ENCODE measurements around the gene SLC24A1.

Gene SLC24A1

DNA sequence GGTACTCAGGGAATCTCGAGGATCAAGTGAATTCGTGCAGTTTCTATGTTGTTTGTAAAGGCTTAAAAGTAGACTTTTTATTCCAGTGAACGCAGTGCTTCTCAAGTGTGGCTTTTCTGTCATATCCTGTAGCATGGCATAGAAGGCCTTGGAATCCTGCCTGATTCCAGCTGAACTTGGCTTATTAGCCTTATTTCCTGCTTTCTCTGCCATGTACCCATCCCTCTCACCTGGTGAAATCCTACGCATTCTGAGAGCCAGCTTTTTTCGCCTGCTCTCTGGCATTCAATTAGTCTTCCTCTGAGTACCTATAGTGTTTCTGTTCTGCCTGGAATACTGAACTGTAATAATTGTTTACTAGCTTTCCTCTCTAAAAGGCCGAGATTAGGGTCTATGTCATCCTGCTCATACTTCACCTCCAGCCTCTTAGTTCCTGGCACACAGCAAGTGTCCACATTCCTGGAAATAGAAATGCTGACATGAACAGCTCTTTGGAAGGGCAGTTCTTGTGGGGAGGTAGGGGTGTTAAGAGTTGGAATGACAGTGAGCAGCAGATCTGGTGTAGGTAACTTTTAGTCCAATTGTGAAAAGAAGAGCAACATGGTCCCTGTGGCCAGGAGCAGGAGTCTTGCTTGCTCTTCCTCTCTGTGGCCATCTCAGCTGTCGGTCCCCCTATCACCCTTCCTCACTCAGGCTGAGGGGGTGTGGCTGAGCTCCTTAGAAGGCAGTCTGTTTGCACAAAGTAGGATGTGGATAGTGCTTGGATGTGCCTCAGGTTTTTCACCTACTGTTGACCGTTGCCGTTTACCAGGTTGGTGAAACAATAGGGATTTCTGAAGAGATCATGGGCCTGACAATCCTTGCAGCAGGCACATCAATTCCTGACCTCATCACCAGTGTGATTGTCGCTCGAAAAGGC lies 30.4 kb downstream of the SLC24A1 start:
- H3K4me3 ChIP-seq (ENCODE audit: low read depth, low read length): no peak overlapping the region
- TF ChIP-seq, protein P1, sequence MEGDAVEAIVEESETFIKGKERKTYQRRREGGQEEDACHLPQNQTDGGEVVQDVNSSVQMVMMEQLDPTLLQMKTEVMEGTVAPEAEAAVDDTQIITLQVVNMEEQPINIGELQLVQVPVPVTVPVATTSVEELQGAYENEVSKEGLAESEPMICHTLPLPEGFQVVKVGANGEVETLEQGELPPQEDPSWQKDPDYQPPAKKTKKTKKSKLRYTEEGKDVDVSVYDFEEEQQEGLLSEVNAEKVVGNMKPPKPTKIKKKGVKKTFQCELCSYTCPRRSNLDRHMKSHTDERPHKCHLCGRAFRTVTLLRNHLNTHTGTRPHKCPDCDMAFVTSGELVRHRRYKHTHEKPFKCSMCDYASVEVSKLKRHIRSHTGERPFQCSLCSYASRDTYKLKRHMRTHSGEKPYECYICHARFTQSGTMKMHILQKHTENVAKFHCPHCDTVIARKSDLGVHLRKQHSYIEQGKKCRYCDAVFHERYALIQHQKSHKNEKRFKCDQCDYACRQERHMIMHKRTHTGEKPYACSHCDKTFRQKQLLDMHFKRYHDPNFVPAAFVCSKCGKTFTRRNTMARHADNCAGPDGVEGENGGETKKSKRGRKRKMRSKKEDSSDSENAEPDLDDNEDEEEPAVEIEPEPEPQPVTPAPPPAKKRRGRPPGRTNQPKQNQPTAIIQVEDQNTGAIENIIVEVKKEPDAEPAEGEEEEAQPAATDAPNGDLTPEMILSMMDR (IDR thresholded peaks at IDR 0.05; ENCODE audit: borderline replicate concordance, insufficient read depth, low read depth, low read length): no peak

DNA sequence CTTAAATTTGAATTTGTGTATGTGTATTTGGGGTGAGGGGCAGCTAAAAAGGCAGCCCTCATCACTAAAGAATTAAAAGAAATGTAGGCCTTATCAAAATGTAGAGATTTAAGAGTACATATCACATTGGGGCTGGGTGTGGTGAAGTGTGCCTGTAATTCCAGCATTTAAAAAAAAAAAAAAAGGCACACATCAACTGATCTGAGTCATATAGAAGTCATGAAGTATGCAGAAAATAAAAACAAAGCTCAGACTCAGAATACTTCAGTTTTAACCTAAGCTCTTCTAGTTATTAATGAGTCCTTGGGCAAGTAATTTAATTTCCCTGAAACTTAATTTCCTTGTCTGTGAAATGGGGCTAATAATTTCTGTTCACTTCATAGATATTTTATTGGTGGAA lies 31.6 kb downstream of the SLC24A1 start:
- H3K4me3 ChIP-seq (ENCODE audit: low read depth, low read length): no peak overlapping the region
- TF ChIP-seq, protein P1 (IDR thresholded peaks at IDR 0.05; ENCODE audit: borderline replicate concordance, insufficient read depth, low read depth, low read length): no peak

DNA sequence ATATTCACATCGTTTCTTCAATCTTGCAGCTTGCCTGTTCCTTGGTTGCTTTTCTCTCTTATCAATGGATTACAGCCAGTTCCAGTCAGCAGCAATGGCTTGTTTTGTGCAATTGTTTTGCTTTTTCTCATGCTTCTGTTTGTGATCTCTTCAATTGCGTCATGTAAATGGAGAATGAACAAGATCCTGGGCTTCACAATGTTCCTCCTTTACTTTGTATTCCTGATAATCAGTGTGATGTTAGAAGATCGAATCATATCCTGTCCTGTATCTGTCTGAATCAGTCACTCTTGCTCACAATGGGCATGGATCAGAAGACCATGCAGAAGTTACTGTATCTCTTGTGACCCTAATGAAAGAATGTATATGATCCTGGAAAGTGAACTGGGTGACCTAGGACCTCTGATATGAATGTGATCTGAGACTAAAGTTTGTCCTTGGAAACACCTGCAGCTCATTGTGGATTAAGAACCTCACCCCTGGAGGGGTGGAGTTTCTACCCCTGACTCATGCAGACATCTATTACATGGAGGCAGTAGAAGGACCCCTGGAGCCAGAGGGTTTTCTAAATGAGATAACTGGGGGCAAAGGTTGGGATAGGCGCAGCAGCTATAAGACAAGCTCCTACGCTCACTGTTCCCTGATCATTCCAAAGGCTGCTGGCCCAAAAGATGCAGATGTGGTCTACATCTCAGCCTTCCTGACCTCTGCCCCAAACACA lies 32.2 kb downstream of the SLC24A1 start:
- no peak overlapping the region for H3K4me3 ChIP-seq (ENCODE audit: low read depth, low read length)
- TF ChIP-seq, protein P1 (IDR thresholded peaks at IDR 0.05; ENCODE audit: borderline replicate concordance, insufficient read depth, low read depth, low read length): no peak

DNA sequence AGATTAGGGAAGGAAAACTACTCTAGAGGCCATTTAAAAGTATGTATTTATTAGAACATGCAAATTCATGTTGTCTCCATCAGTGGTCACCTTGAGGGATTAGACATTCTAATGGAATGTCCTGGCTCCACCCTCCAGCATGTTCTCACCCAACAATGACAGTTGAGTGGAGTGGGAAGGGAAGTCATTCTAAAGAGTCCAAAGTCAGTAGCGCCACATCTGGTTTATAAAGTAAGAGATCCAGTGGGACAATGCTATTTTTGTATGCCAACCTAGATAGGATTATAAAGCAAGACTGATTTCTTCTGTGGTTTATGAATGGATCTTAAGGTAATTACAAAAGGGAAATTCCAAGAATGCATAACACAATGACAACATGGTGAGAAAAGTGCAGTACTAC lies 33.3 kb downstream of the SLC24A1 start:
- H3K4me3 ChIP-seq (ENCODE audit: low read depth, low read length): no peak overlapping the region
- TF ChIP-seq, protein P1 (IDR thresholded peaks at IDR 0.05; ENCODE audit: borderline replicate concordance, insufficient read depth, low read depth, low read length): no peak

DNA sequence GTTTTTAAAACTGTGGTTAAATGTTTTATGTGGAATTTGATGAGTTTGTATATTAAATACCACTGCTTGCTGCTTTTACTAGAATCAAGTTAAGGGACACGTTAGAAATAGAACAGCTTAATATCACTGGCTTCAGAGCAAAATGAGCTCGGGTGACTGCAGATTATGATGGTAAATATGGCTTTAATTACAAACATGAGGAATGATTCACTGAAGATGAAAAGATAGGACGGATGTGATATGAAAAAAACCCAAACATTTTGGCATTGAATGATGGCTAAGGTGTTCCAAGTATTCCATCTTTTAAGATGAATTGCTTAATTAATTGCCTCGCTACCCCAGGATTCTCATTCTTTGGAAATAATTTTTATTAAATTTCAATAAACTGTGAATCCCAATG lies 33.7 kb downstream of the SLC24A1 start:
- TF ChIP-seq, protein P1 (IDR thresholded peaks at IDR 0.05; ENCODE audit: borderline replicate concordance, insufficient read depth, low read depth, low read length): no peak
- no peak overlapping the region for H3K4me3 ChIP-seq (ENCODE audit: low read depth, low read length)

DNA sequence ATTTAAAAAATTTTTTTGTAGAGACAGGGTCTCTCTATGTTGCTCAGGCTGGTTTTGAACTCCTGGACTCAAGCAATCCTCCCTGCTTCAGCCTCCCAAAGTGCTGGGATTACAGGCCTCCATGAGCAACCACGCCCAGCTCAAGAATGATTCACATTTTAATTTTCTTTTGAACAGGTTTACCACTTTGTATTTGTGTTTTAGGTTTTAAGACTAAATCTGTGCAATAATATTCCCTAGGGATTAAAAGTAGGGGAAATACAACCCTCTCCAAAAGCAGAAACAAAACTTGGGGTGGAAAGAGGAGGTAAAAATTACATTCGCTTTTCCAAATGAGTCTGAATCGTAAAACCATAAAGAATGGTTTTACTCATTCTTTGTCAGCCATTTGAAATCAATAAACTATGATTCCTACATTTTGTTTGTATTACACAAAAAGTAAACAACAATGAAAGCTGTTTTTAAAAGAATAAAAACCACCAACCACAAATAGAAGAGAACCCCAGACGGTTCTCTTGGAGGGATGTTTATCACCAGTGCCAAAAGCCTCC lies 37.8 kb downstream of the SLC24A1 start:
- H3K4me3 ChIP-seq (ENCODE audit: low read depth, low read length): no peak overlapping the region
- TF ChIP-seq, protein P1 (IDR thresholded peaks at IDR 0.05; ENCODE audit: borderline replicate concordance, insufficient read depth, low read depth, low read length): no peak

All from GM12875 (cell line).